ENCODE data around the gene ATG5. TPM values are rescaled to one million over a fixed set of nuclear protein-coding genes. Genes with fewer than 3 reads are reported as not detected.
"Not testable (repeated sequence)": the region's sequence is repeated elsewhere in the genome, so short reads cannot be mapped to it uniquely, and the experiment has no call there.

The ATG5 gene
- total RNA-seq, 2 donors from 2014 or later = 42.1 to 48.0 TPM

- intact Hi-C loops (cut with DNase I) = no loop called here
Measured at GRCh38 chr6:106270414-106270813, 55.1 kb downstream of the ATG5 start.

DNA sequence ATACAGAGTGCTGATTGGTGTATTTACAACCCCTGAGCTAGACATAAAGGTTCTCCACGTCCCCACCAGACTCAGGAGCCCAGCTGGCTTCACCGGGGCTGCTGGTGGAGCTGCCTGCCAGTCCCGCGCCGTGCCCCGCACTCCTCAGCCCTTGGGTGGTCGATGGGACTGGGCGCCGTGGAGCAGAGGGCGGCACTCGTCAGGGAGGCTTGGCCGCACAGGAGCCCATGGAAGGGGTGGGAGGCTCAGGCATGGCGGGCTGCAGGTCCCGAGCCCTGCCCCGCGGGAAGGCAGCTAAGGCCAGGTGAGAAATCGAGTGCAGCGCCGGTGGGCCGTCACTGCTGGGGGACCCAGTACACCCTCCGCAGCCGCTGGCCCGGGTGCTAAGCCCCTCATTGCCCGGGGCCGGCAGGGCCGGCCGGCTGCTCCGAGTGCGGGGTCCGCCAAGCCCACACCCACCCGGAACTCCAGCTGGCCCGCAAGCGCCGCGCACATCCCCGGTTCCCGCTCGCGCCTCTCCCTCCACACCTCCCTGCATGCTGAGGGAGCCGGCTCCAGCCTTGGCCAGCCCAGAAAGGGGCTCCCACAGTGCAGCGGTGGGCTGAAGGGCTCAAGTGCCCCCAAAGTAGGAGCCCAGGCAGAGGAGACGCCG, 56.2 kb downstream of the ATG5 start:
- H3K36me3 ChIP-seq; H3K9ac ChIP-seq (ENCODE audit: low read depth in 2 of 2, low read length in 2 of 2); H3K9me3 ChIP-seq; H3K27me3 ChIP-seq; H3K27ac ChIP-seq; H3K4me1 ChIP-seq; intact Hi-C loops (cut with DNase I); DNase-seq; H3K4me3 ChIP-seq: not testable (repeated sequence)

More at GRCh38 chr6:106270414-106270813, 55.1 kb downstream of the ATG5 start:
- H3K36me3 ChIP-seq = no peaks in the 10 kb centered on the region
- H3K9me3 ChIP-seq = no peaks in the 10 kb centered on the region
- DNase-seq = no peak
- TF ChIP-seq CTCF (IDR thresholded peaks at IDR 0.05) = no peak
- no peaks in the 10 kb centered on the region for H3K4me1 ChIP-seq
- no peak overlapping the region for H3K27ac ChIP-seq
- H3K4me3 ChIP-seq = no peak overlapping the region
- H3K9ac ChIP-seq (ENCODE audit: low read depth in 2 of 2, low read length in 2 of 2) = no peak overlapping the region
- no peaks in the 10 kb centered on the region for H3K27me3 ChIP-seq

DNA sequence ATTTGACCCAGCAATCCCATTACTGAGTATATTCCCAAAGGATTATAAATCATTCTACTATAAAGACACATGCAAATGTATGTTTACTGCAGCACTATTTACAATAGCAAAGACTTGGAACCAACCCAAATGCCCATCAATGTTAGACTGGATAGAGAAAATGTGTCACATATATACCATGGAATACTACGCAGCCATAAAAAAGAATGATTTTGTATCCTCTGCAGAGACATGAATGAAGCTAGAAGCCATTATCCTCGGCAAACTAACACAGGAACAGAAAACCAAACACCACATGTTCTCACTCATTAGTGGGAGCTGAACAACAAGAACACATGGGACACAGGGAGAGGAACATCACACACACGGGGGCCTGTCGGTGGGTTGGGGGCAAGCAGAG, 57.1 kb downstream of the ATG5 start:
- H3K9me3 ChIP-seq; H3K27ac ChIP-seq; H3K4me1 ChIP-seq; intact Hi-C loops (cut with DNase I); H3K9ac ChIP-seq (ENCODE audit: low read depth in 2 of 2, low read length in 2 of 2); H3K36me3 ChIP-seq; H3K27me3 ChIP-seq; H3K4me3 ChIP-seq; DNase-seq: not testable (repeated sequence)

GRCh38 chr6:106264433-106264832, 61.1 kb downstream of the ATG5 start:
- H3K27ac ChIP-seq; H3K36me3 ChIP-seq; H3K9ac ChIP-seq (ENCODE audit: low read depth in 2 of 2, low read length in 2 of 2); H3K9me3 ChIP-seq; intact Hi-C loops (cut with DNase I); DNase-seq; H3K4me1 ChIP-seq; H3K27me3 ChIP-seq; H3K4me3 ChIP-seq: not testable (repeated sequence)

DNA sequence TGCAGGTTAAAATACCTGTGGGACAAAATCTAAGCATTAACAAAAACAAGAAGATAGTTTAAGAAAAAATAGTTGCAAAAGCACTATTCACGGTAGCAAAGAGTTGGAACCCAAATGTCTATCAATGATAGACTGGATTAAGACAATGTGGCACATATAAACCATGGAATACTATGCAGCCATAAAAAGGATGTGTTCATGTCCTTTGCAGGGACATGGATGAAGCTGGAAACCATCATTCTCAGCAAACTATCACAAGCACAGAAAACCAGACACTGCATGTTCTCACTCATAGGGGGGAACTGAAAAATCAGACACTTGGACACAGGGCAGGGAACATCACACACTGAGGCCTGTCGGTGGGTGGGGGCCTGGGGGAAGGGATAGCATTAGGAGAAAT, 65.8 kb downstream of the ATG5 start:
- DNase-seq; intact Hi-C loops (cut with DNase I); H3K27me3 ChIP-seq; H3K4me1 ChIP-seq; H3K9me3 ChIP-seq; H3K27ac ChIP-seq; H3K4me3 ChIP-seq; H3K9ac ChIP-seq (ENCODE audit: low read depth in 2 of 2, low read length in 2 of 2); H3K36me3 ChIP-seq: not testable (repeated sequence)

DNA sequence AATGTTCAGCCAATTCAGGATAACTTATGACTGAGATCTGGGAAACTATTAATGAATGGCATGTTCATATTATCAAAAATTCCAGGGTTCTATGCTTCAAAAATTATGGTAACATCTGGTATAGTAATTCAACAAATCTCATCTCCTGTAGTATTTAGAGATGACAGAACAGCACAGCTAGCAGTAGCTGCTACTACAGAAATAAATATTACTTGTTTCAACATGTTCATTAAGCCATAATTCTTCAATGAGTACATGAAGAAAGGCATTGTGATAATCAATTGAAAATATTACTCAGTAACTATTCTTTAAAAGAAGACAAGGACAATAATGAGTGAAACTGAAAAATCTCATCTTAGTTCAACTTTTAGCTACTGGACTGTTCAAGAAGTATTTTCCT, 66.8 kb downstream of the ATG5 start:
- DNase-seq = no peak
- Histone ChIP-seq H3K4me1 (no peaks in the 10 kb centered on the region), H3K4me3 (no peak overlapping the region), H3K36me3 (no peaks in the 10 kb centered on the region), H3K9ac (ENCODE audit: low read depth in 2 of 2, low read length in 2 of 2) (no peak overlapping the region), H3K27me3 (no peaks in the 10 kb centered on the region), H3K9me3 (no peaks in the 10 kb centered on the region), H3K27ac (no peak overlapping the region)
- no peak for TF ChIP-seq CTCF (IDR thresholded peaks at IDR 0.05)
- intact Hi-C loops (cut with DNase I) = no loop called here

- no peak overlapping the region for H3K4me3 ChIP-seq
- TF ChIP-seq CTCF (IDR thresholded peaks at IDR 0.05) = no peak
- H3K27ac ChIP-seq = no peak overlapping the region
- H3K9me3 ChIP-seq = no peaks in the 10 kb centered on the region
- intact Hi-C loops (cut with DNase I) = no loop called here
- DNase-seq = no peak
- no peaks in the 10 kb centered on the region for H3K36me3 ChIP-seq
- no peaks in the 10 kb centered on the region for H3K4me1 ChIP-seq
- no peaks in the 10 kb centered on the region for H3K27me3 ChIP-seq
- H3K9ac ChIP-seq (ENCODE audit: low read depth in 2 of 2, low read length in 2 of 2) = no peak overlapping the region
Measured at GRCh38 chr6:106257195-106257594, 68.4 kb downstream of the ATG5 start.

Measured in colonic mucosa (tissue), 4 donors.